Measurements from ENCODE around the gene AP4B1.

The AP4B1 gene

GRCh38 chr1:113895098-113895497 lies 9.5 kb downstream of the AP4B1 start:
- DNase-seq (ENCODE audit: low spot score), result no peak

- DNase-seq (ENCODE audit: low spot score), result no peak
Measured at GRCh38 chr1:113893267-113893666, 11.3 kb downstream of the AP4B1 start.

GRCh38 chr1:113891631-113892220 lies 12.9 kb downstream of the AP4B1 start:
- no peak for DNase-seq (ENCODE audit: low spot score)

- no peak for DNase-seq (ENCODE audit: low spot score)
Measured at GRCh38 chr1:113890816-113891215, 13.8 kb downstream of the AP4B1 start.

- no peak for DNase-seq (ENCODE audit: low spot score)
Measured at GRCh38 chr1:113887402-113888175, 17.0 kb downstream of the AP4B1 start, which contains the start of gene BCL2L15. Gene BCL2L15, minus strand, starts transcription at chr1:113887581. Its CDS starts 206 bp downstream, at chr1:113887375.

- no peak for DNase-seq (ENCODE audit: low spot score)
Measured at GRCh38 chr1:113886417-113887401, 17.9 kb downstream of the AP4B1 start.

GRCh38 chr1:113881661-113882060 lies 22.9 kb downstream of the AP4B1 start:
- DNase-seq (ENCODE audit: low spot score), result no peak

- no peak for DNase-seq (ENCODE audit: low spot score)
Measured at GRCh38 chr1:113879739-113880038, 24.9 kb downstream of the AP4B1 start.

- no peak for DNase-seq (ENCODE audit: low spot score)
Measured at GRCh38 chr1:113876176-113876575, 28.4 kb downstream of the AP4B1 start.

- no peak for DNase-seq (ENCODE audit: low spot score)
Measured at GRCh38 chr1:113875714-113876113, 28.9 kb downstream of the AP4B1 start.

GRCh38 chr1:113874012-113874879 lies 30.4 kb downstream of the AP4B1 start:
- DNase-seq (ENCODE audit: low spot score), result no peak

- DNase-seq (ENCODE audit: low spot score), result no peak
Measured at GRCh38 chr1:113872219-113872935, 32.2 kb downstream of the AP4B1 start.

- no peak for DNase-seq (ENCODE audit: low spot score)
Measured at GRCh38 chr1:113871597-113872113, 32.9 kb downstream of the AP4B1 start, which contains the start of gene PTPN22. Gene PTPN22, minus strand, starts transcription at chr1:113871712.

- no peak for DNase-seq (ENCODE audit: low spot score)
Measured at GRCh38 chr1:113870778-113871177, 33.8 kb downstream of the AP4B1 start.

GRCh38 chr1:113868387-113869083 lies 36.1 kb downstream of the AP4B1 start:
- no peak for DNase-seq (ENCODE audit: low spot score)

- DNase-seq (ENCODE audit: low spot score), result no peak
Measured at GRCh38 chr1:113861641-113862040, 43.0 kb downstream of the AP4B1 start.

GRCh38 chr1:113860891-113861290 lies 43.7 kb downstream of the AP4B1 start:
- DNase-seq (ENCODE audit: low spot score), result no peak

- no peak for DNase-seq (ENCODE audit: low spot score)
Measured at GRCh38 chr1:113859478-113860175, 45.0 kb downstream of the AP4B1 start.

- no peak for DNase-seq (ENCODE audit: low spot score)
Measured at GRCh38 chr1:113858982-113859381, 45.6 kb downstream of the AP4B1 start.
